Gastrocnemius medialis (tissue), 4 donors: ENCODE data around the gene VPS39. TPM values are rescaled to one million over a fixed set of nuclear protein-coding genes. Genes with fewer than 3 reads are reported as not detected.

Experiments used
- ATAC-seq, 2 donors: fragments of 150-250 bp; one replicate each; pipeline ENCODE4 v1.9.1; 2016
- DNase-seq, 2 donors: peaks; one replicate each; pipeline ENCODE4 v3.0.0-alpha.2; 2019
- H3K27ac ChIP-seq, 4 donors: fragments of 200-600 bp; sonication (generic); 1 replicate in 1 of 4; 2 replicates in 3 of 4; pipeline ENCODE4 v1.5.1; 2016 to 2018; ENCODE audit warnings: mild to moderate bottlenecking in 2 of 4, moderate library complexity in 1 of 4
- H3K27me3 ChIP-seq, 3 donors: fragments of 200-600 bp; sonication (generic) in 2 of 3; 1 replicate in 1 of 3; 2 replicates in 2 of 3; pipeline versions ENCODE4 v1.5.1 to v1.6.0; 2016 to 2019; ENCODE audit warnings: mild to moderate bottlenecking in 1 of 3, moderate library complexity in 1 of 3
- H3K36me3 ChIP-seq, 2 donors: fragments of 200-600 bp; sonication (generic) in 1 of 2; one replicate each; pipeline ENCODE4 v1.5.1; 2017 to 2018
- H3K4me1 ChIP-seq, 2 donors: fragments of 200-600 bp; sonication (generic) in 1 of 2; one replicate each; pipeline ENCODE4 v1.5.1; 2016 to 2017; ENCODE audit warnings: mild to moderate bottlenecking in 2 of 2
- H3K4me3 ChIP-seq, 4 donors: fragments of 200-600 bp; sonication (generic) in 3 of 4; 1 replicate in 1 of 4; 2 replicates in 3 of 4; pipeline ENCODE4 v1.5.1; 2016 to 2019; ENCODE audit warnings: mild to moderate bottlenecking in 2 of 4
- H3K9me3 ChIP-seq, 3 donors: fragments of 200-600 bp; sonication (generic) in 2 of 3; 1 replicate in 1 of 3; 2 replicates in 2 of 3; pipeline ENCODE4 v1.5.1; 2016 to 2019
- CTCF ChIP-seq, 5 experiments: fragments of 450-650 bp in 3 of 5; fragments of 200-600 bp in 2 of 5; sonication (generic) in 2 of 5; IDR thresholded peaks in 4 of 5; conservative IDR thresholded peaks in 1 of 5; 1 replicate in 4 of 5; 2 replicates in 1 of 5; pipeline ENCODE4 v1.5.1; 2016 to 2019; ENCODE audit warnings: antibody characterized with exemption in 5 of 5, mild to moderate bottlenecking in 3 of 5, moderate library complexity in 3 of 5
- POLR2A ChIP-seq, 2 donors: fragments of 450-650 bp; IDR thresholded peaks; one replicate each; pipeline ENCODE4 v1.6.1; 2017; ENCODE audit warnings: antibody characterized with exemption in 2 of 2, mild to moderate bottlenecking in 2 of 2, moderate library complexity in 2 of 2
- in situ Hi-C, 4 donors: fragments of 200-750 bp; cut with MboI; loops; one replicate each; pipeline versions ENCODE4 v1.15.0 to v1.8.0; 2017; ENCODE audit warnings: low sequenced_read_pairs in 4 of 4
- intact Hi-C: fragments of 100-400 bp; cut with DNase I; formaldehyde crosslinking; loops from one replicate; pipeline ENCODE4 v1.15.1; 2023; ENCODE audit warnings: low total_unique reads
- total RNA-seq, 4 donors: library from RNA; depleted of rRNA; stranded (reverse); fragments of >200 nt; gene quantifications; one replicate each; pipeline versions ENCODE4 v1.1.0 to v1.2.3, GENCODE V29; 2016

VPS39 gene
- total RNA-seq, 4 donors from 2014 or later, result 28.8 to 41.8 (median 35.2) TPM

- H3K36me3 ChIP-seq, result peaks cover 3 to 64% of the 10 kb centered on the region in 2 donors
- in situ Hi-C loops (no loop called here), intact Hi-C loops (no loop called here)
- TF ChIP-seq POLR2A (IDR thresholded peaks at IDR 0.05) (no peak), CTCF (IDR thresholded peaks at IDR 0.05 in 4 of 5, conservative IDR thresholded peaks at IDR 0.05 in 1 of 5) (no peak)
- H3K27ac ChIP-seq, result no peak overlapping the region
- no peak overlapping the region for H3K4me3 ChIP-seq
- DNase-seq, result no peak
- no peaks in the 10 kb centered on the region for H3K9me3 ChIP-seq
- H3K27me3 ChIP-seq, result no peaks in the 10 kb centered on the region
- H3K4me1 ChIP-seq, result no peaks in the 10 kb centered on the region
- no peak for ATAC-seq
Observed at GRCh38 chr15:42214600-42214999, 6.5 kb upstream of the VPS39 start.

- intact Hi-C loops, result no loop called here
- Histone ChIP-seq H3K36me3 (peaks cover 0 to 60% of the 10 kb centered on the region in 2 donors), H3K27ac (no peak overlapping the region), H3K4me1 (peaks cover 0 to 2% of the 10 kb centered on the region in 2 donors), H3K9me3 (no peaks in the 10 kb centered on the region), H3K27me3 (no peaks in the 10 kb centered on the region), H3K4me3 (no peak overlapping the region)
- ATAC-seq (no peak), DNase-seq (no peak)
- TF ChIP-seq POLR2A (IDR thresholded peaks at IDR 0.05) (no peak), CTCF (IDR thresholded peaks at IDR 0.05 in 4 of 5, conservative IDR thresholded peaks at IDR 0.05 in 1 of 5) (no peak)
- in situ Hi-C loops, result no loop called here
Observed at GRCh38 chr15:42213511-42213910, 5.4 kb upstream of the VPS39 start.

- in situ Hi-C loops, result no loop called here
- Histone ChIP-seq H3K36me3 (peaks cover 0 to 32% of the 10 kb centered on the region in 2 donors), H3K9me3 (no peaks in the 10 kb centered on the region), H3K4me3 (no peak overlapping the region), H3K27me3 (no peaks in the 10 kb centered on the region), H3K4me1 (peaks cover 16 to 22% of the 10 kb centered on the region in 2 donors), H3K27ac (no peak overlapping the region)
- no peak for DNase-seq
- TF ChIP-seq POLR2A (IDR thresholded peaks at IDR 0.05) (no peak), CTCF (IDR thresholded peaks at IDR 0.05 in 4 of 5, conservative IDR thresholded peaks at IDR 0.05 in 1 of 5) (no peak)
- intact Hi-C loops, result no loop called here
- ATAC-seq, result no peak
Observed at GRCh38 chr15:42210696-42211095, 2.6 kb upstream of the VPS39 start.

GRCh38 chr15:42206406-42206805 is 1.7 kb downstream of the VPS39 start:
- Histone ChIP-seq H3K4me3 (no peak overlapping the region), H3K9me3 (no peaks in the 10 kb centered on the region)
- no peak for ATAC-seq

GRCh38 chr15:42203891-42204290 is 4.2 kb downstream of the VPS39 start:
- TF ChIP-seq CTCF (IDR thresholded peaks at IDR 0.05 in 4 of 5, conservative IDR thresholded peaks at IDR 0.05 in 1 of 5), result no peak
- TF ChIP-seq POLR2A (IDR thresholded peaks at IDR 0.05), result no peak
- intact Hi-C loops, result loop anchor here (10.0 kb wide), 1 partner anchor 181 kb away; no protein-coding TSS in a partner anchor
- H3K36me3 ChIP-seq, result peaks cover 0 to 14% of the 10 kb centered on the region in 2 donors
- no peaks in the 10 kb centered on the region for H3K27me3 ChIP-seq
- peaks cover 19 to 29% of the 10 kb centered on the region in 2 donors for H3K4me1 ChIP-seq
- DNase-seq (no peak), ATAC-seq (no peak)
- no peaks in the 10 kb centered on the region for H3K9me3 ChIP-seq
- H3K4me3 ChIP-seq, result no peak overlapping the region
- in situ Hi-C loops, result no loop called here
- no peak overlapping the region for H3K27ac ChIP-seq

More at GRCh38 chr15:42206406-42206805, 1.7 kb downstream of the VPS39 start:
- intact Hi-C loops (loop anchor here (5.0 to 10.0 kb wide), 2 partner anchors 178 to 266 kb away; no protein-coding TSS in a partner anchor), in situ Hi-C loops (no loop called here)
- H3K27me3 ChIP-seq, result no peaks in the 10 kb centered on the region
- no peak for DNase-seq
- no peak overlapping the region for H3K27ac ChIP-seq
- no peak for TF ChIP-seq POLR2A (IDR thresholded peaks at IDR 0.05)
- peaks cover 19 to 29% of the 10 kb centered on the region in 2 donors for H3K4me1 ChIP-seq
- H3K36me3 ChIP-seq, result peaks cover 0 to 20% of the 10 kb centered on the region in 2 donors
